Mammary epithelial cell (primary cell): ENCODE results near the gene PAQR7.

Experiments used
- CTCF ChIP-seq, 2 donors: IDR thresholded peaks in 1 of 2; conservative IDR thresholded peaks in 1 of 2; 2 replicates each; pipeline ENCODE4 v1.5.1; 2011 to 2012; ENCODE audit warnings: inconsistent platforms in 2 of 2, low read length in 2 of 2, mild to moderate bottlenecking in 2 of 2, control low read depth in 1 of 2, low read depth in 1 of 2; ENCODE audit not compliant: insufficient read depth in 1 of 2; ENCODE audit errors: extremely low read depth in 1 of 2
- EZH2 ChIP-seq: IDR thresholded peaks from 2 replicates; pipeline ENCODE4 v1.6.1; 2012; ENCODE audit warnings: low read length, inconsistent platforms, borderline replicate concordance

- TF ChIP-seq CTCF (conservative IDR thresholded peaks at IDR 0.05 in 1 of 2, IDR thresholded peaks at IDR 0.05 in 1 of 2; ENCODE audit: extremely low read depth in 1 of 2, insufficient read depth in 1 of 2, low read depth in 1 of 2, low read length in 2 of 2) (no peak), EZH2 (no peak)
Observed at GRCh38 chr1:25834894-25835293, 40.6 kb downstream of the PAQR7 start.
